T-helper 22 cell (primary cell): ENCODE data around the gene DUSP8.

Source experiments
- DNase-seq: peaks from one replicate; pipeline ENCODE4 v3.0.0-alpha.2; 2020; ENCODE audit warnings: low read depth

The DUSP8 gene

GRCh38 chr11:1553808-1554594 is 18.1 kb downstream of the DUSP8 start:
- no peak for DNase-seq

- DNase-seq, result no peak
These were observed 22.4 kb downstream of the DUSP8 start for GRCh38 chr11:1549338-1550330.

GRCh38 chr11:1548221-1549070 is 23.6 kb downstream of the DUSP8 start:
- no peak for DNase-seq

- no peak for DNase-seq
These were observed 24.5 kb downstream of the DUSP8 start for GRCh38 chr11:1547467-1548098.

- DNase-seq, result no peak
These were observed 25.3 kb downstream of the DUSP8 start for GRCh38 chr11:1546536-1547466.

DNA sequence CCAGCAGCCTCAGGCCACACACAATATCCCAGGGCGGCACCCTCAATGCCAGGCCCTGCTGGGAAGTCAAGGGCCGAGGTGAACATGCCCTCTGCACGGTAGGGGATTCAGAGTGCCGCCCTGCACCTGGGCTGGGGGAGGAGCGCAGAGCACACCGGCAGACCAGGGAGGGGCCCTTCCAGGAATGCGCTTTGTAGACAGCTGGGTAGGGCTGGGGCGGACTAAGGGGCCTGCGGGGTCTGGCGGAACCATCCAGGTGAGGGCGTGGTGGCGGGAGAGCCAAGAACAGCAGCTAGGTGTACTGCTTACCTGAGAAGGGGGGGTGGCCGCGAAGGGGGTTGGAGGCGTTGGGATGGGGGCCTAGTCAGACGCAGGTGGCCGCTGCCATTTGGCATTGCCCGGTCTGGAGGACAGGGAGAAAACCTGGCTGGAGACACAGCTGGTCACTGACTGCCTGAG is 26.0 kb downstream of the DUSP8 start:
- DNase-seq, result no peak

GRCh38 chr11:1545432-1545831 is 26.6 kb downstream of the DUSP8 start:
- no peak for DNase-seq

GRCh38 chr11:1544536-1544935 is 27.5 kb downstream of the DUSP8 start:
- DNase-seq, result no peak

GRCh38 chr11:1543606-1544263 is 28.3 kb downstream of the DUSP8 start:
- DNase-seq, result no peak

DNA sequence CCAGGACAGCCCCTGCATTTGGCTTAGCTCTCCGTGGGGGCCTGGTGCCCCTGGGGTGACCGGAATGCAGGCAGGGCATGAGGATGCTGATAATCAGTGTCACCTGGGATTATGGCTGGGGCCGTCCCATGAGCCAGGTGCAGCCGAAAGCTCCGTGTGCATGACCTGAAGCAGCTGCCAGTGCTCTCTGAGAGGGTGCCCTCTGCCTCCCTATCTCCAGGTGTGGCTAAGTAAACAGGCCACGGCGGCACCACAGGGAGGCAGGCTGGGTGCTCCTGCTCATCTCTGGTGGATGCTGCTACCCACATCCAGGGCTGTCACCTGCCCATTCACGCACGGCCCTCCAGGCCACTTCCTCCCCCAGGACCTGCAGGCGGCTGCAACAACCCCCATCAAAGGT is 29.8 kb downstream of the DUSP8 start:
- no peak for DNase-seq

- no peak for DNase-seq
These were observed 30.4 kb downstream of the DUSP8 start for GRCh38 chr11:1541474-1542204.

DNA sequence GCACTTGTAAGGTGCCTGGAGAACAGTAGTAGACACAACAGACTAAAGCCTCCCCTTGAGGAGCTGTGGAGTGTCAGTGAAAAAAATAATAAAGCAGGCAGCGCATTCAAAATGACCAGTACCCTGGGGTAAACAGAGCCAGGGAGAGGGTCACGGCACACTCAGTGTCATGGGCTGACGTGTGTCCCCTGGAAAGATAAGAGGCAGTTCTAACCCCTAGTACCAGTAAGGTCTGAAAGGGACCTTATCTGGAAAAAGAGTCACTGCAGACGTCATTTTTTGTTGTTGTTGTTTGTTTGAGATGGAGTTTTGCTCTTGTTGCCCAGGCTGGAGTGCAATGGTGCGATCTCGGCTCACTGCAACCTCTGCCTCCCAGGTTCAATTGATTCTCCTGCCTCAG is 32.0 kb downstream of the DUSP8 start:
- no peak for DNase-seq

GRCh38 chr11:1538153-1538552 is 33.9 kb downstream of the DUSP8 start:
- no peak for DNase-seq

DNA sequence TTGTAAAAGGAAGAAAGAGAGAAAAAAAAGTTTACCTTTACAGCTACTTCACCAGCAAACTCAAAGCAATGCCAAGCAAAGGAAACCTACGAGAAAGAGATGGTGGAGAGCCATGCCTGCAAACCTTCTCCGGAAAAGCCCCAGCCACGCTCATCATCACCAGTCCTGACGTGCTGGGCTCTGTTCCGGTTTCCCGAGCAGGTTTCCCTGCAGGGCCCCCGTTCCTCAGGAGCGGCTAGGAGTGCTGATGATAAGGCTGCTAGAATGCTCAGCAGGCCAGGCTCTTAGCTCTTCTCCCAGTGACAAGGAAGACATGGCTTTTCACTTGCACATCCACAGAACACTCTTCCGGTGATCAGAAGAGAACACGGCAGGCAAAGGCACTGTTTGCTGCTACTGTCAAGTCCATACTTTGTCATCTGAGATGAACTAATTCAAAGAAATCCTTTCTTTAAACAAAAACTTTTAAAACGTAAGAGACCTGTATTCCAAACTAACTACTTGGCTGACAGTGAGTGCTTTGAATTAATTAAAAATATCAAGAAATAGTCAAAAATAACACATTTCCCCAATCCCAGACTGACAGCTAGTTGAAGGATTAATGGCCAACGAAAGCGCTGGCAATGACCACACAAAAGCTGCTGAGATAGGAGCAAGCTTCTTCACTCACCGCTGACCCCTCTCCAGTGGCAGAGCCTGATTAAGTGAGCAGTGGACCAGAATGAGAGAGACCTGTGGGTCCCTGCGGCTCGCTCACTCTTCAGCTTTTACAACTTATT is 35.8 kb downstream of the DUSP8 start:
- no peak for DNase-seq

GRCh38 chr11:1534682-1535081 is 37.4 kb downstream of the DUSP8 start:
- DNase-seq, result no peak

- DNase-seq, result no peak
These were observed 37.9 kb downstream of the DUSP8 start for GRCh38 chr11:1534171-1534570.

DNA sequence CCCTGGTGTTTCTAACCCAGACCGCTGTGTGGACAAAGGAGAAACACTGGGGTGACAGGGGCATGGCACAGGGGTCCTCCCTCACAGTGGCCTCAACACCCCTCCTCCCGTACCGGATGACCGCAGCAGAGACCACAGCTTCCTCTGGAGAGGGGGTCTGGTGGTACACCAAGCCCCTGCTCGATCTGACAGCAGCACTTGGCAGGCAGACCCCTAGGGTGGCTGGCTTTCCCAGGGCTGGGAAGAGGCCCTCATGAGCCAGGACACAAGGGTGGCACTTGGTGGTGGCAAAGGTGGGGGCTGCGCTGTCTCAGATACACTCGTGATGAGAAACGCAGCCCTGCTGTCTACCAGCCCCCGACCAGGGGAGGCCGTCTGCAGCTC is 38.7 kb downstream of the DUSP8 start:
- no peak for DNase-seq

GRCh38 chr11:1532606-1533341 is 39.3 kb downstream of the DUSP8 start:
- DNase-seq, result no peak
